HK-2 (cell line): ENCODE data around the gene TAF11L2.
"Not testable (repeated sequence)": the region's sequence is repeated elsewhere in the genome, so short reads cannot be mapped to it uniquely, and the experiment has no call there.

Source experiments
- DNase-seq: peaks from one replicate; pipeline ENCODE4 v3.0.0-alpha.2; 2018; ENCODE audit not compliant: unreplicated experiment

TAF11L2 gene

GRCh38 chr5:17526504-17526903, 28.5 kb downstream of the TAF11L2 start:
- not testable (repeated sequence) for DNase-seq

GRCh38 chr5:17528369-17528768, 30.3 kb downstream of the TAF11L2 start, which contains the start of gene TAF11L6:
TAF11L6 (plus strand) TSS chr5:17528669.
- DNase-seq: not testable (repeated sequence)
